GM11168 (cell line): ENCODE data around the gene GMCL1.

Source experiments
- in situ Hi-C: fragments of 300-500 bp; cut with MboI; formaldehyde crosslinking; loops from one replicate; pipeline ENCODE4 v1.12.0; 2022; ENCODE audit warnings: low sequenced_read_pairs; ENCODE audit not compliant: unreplicated experiment

Gene GMCL1

DNA sequence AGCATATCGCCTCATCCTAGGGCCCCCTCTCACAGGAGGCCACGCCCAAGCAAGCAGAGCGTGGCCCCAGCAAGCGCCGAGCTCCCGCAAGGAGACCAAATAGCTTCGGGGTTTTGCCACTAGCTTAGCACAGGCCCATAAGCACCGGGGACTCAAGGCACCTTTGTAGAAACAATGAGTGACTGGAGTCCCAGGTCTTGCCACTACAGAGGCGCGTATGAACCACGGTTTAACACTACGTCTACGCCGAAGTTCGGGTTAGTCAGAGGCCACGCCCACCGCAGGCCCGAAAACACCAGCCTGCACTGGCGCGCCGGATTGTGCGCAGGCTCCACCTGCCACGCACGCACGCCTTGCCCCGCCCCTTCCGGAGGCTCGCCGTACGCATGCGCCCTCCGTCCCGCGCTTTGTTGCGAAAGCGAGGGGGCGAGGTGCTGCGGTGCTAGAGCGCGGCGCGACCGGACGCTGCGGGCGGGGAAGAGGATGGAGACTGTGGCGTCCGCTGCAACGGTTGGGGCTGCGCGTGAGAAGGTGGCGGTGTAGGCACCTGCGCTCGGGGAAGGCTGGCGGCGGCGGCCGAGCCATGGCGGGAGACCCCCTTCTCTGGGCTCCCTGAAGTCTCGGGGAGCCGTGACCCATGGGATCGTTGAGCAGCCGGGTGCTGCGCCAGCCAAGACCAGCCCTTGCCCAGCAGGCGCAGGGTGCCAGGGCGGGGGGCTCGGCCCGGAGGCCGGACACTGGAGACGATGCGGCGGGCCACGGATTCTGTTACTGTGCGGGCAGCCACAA is at the start of gene GMCL1:
Gene GMCL1, plus strand, starts transcription at position 405 of the 789 bp plus-strand sequence. Its CDS starts 233 bp downstream, at position 638.
- in situ Hi-C loops, result no loop called here

DNA sequence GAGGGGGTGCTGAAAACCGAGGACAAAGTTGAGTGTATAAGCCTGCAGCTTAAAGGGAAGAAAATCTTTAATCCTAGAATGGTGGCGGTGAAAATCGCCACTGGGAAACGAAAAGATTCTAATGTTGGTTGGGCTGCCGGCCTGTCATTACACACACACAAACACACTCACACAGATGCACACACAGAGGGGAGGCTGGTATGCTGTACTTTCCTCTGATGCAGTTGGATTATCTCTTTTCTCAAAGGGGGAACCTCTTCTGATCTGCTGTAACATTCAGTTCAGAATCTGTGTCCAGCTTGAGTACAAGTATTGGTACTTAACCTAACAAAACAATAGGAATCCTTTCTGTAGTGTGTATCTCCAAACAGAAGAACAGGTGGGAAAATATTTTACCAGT is 48.5 kb upstream of the GMCL1 start:
- in situ Hi-C loops, result no loop called here

DNA sequence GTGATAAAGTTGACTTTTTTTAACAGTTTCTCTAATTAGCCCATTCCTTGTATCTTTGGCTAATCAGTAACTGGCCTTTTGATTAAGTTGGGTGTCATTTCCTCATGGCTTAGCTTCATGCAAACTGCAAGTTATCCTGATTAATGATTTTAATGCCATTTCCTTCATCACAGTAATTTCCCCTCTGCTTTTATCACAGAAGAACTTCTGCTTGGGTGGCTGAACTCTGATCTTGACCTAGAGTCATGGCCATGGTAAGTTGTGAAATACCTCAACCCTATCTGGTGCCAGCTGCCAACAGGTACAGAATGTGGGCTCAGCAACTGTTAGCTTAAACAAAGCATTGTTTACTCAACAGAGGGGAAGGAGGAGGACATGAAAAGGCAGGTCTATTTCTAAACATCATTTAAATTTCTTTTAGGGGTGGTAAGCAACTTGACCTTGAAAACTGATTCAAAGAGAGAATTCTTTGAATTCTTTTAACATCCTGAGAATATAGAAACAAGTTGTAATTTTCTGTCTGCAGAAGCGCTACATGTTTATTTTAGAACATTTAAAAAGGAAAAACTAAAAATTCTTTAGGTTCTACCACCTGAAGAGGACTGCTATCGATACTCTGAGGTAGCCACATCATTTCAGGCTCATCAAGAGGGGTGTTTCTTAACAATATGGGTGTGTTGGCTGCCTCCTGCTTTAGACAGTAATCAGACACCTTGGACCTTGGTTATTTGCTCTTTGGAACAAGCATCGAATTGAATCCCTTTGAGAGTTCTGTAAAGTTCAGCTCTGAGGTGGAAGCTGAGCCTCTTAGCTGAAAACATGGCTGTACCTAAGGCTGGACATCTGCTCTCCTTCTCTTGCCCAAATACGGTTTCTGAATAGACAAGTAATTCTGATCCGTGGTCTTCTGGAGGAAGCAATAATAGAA is 47.9 kb upstream of the GMCL1 start:
- in situ Hi-C loops, result no loop called here

DNA sequence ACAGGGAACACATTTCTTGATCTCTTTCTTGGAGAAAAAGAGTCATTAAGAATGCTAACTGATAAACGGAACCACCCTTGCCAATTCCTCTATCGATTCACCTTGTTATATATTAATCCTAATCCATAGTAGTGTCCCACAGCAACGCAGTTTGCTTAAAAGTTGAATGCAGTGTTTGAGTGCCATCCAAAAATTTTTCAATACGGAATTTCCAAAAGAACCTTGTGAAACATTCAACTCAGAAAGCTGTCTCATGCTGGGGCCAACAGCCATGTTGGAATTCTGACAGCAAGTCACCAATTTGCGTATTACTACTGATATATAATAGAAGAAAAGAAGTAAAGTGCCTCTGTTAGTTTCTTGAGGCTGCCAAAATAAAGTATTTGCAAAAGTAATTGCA is 45.2 kb upstream of the GMCL1 start:
- in situ Hi-C loops, result no loop called here

GRCh38 chr2:69785358-69785757 is 44.1 kb upstream of the GMCL1 start:
- in situ Hi-C loops, result no loop called here

DNA sequence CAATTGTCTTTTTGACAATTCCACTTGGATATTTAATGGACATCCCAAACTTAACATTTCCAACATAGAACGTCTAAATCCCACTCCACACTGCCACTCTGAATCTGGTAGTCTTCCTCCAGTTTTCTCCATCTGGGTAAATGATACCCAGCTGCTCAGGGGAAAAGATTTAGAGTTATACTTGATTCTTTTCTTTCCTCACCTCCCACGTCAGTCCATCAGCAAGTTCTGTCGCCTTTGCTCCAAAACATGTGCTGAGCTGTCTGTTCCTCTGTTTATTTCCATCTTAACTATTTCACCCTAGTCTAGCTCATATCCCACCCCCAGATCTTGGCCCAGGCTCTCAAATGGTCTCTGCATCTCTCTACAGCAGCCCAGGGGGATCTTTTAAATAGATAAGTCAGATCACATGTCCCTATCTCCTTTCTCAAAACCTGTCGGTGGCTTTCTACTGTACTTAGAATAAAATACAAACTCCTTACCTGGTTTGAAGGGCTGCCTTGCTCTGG is 43.4 kb upstream of the GMCL1 start:
- in situ Hi-C loops, result no loop called here

DNA sequence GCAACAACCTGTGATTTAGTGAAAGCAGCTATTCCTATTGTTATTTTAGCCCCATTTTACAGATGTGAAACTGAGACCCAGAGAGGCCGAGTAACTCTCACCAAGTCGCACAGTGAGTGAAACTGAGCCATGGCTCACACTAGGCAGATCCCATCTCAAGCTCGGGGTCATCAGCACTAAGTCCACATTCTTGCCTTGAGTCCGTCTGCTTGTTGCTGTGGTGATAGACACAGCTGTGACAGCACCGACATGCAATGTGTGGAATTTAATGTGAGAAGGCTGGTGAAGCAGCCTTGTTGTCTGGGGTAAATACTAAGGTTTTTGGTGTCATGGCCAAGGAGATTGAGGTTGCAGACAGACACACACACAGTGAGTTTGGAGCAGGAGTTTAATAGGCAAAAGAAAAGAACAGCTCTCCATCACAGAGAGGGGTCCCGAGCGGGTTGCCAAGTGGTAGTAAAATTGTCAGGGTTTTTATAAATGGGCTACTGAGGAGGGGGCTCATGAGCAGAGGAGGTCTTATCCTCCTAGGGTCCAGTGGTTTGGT is 40.2 kb upstream of the GMCL1 start:
- in situ Hi-C loops, result no loop called here

- in situ Hi-C loops, result no loop called here
These were observed 39.5 kb upstream of the GMCL1 start for GRCh38 chr2:69789772-69790600.

DNA sequence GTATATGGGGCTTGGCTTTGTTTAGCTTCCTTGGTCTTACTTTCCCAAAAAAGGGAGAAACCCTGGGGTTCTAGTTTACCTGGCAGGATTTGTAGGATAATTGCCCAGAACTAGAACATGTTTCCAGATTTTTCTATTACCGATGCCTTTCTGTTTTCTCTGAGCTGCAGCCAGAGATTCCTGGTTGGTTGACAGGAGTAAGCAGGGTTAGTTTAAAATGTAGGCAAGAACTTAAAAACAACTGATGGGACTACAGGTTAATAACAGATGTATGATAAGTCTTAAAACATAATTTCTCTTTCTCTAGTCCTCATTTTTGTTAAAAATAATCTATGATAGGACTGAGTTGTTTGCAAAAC is 38.9 kb upstream of the GMCL1 start:
- in situ Hi-C loops, result no loop called here

DNA sequence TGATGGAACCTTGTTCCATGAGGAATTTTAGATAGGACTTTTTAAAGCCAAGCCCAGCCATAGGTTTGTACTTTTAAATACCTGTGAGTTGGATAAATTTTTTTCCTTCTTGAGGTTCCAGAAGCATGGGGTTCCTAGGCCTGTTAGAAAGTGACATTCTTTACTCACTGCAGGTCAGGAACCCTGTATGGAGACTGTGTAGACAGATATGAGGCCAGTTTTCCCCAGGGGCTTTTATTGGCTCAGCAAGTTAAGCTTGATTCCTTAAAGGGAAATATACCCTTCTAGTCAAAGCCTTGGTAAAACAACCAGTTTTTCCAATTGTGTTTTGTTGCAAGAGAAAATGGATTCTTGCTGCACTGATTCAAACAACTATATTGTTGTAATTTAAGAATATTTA is 38.4 kb upstream of the GMCL1 start:
- in situ Hi-C loops, result no loop called here

DNA sequence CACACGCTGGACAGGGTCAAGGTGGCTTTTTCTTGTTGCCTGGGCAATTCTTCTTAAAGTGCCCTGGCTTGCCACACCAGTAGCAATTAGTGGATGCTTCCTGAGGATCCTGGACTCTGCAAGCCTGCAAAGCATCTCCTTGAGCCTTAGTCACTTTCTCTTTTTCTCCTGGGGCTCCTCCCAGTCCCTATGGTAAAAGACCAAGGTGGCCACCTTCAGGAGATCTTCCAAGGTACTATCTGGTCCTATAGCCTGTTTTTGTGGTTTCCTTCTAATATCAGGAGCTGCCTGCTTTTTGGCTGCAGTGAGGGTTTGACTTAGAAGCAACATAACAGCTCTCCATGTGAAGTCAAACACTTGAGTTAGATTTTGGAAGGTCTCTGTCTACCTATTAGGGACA is 33.3 kb upstream of the GMCL1 start:
- in situ Hi-C loops, result no loop called here

DNA sequence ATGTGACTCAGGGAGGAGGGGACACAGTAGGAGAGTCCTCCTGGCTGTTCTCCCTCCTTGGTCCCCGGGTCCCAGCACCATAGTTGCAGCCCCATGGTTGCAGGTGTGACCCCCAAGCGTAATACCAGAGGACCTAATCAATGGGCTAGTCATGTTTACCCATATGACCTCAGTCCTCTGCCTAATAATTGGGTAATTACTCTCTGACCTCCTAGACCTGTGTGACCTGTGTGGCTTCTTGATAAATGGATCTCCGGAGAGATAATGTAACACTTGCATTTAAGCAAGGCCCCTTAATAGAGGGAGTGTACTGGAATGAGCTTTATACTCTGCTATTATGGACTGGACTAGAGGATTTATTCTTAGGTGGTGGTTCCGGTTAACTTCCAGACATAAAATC is 32.2 kb upstream of the GMCL1 start:
- in situ Hi-C loops, result no loop called here

GRCh38 chr2:69797836-69798289 is 31.6 kb upstream of the GMCL1 start:
- in situ Hi-C loops, result no loop called here

- in situ Hi-C loops, result no loop called here
These were observed 31.1 kb upstream of the GMCL1 start for GRCh38 chr2:69798290-69798908.

DNA sequence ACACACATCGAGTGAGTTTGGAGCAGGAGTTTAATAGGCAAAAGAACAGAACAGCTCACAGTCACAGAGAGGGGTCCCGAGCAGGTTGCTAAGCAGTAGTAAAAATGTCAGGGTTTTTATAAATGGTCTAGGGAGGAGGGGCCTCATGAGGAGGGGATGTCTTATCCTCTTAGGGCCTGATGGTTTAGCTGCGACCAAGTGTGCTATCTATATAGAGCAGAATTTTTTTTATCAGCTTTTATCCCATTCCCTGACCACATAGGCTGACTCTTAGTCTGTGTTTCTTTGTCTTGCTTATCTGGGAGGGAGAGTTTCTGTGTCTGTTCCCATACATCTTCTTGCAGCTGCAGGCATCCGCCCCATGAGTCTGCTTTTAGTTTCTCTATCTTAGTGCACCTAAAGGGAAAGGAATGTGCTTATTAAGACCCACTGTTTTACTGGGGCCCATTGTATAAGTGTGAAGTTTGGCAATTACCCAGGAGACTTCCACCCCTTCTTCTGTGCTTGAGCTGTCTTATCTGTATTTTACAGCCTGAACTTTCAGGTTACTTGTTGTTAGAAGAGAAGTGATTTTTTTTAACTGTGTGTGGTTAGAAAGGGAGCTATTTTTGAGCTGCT is 30.4 kb upstream of the GMCL1 start:
- in situ Hi-C loops, result no loop called here

- in situ Hi-C loops, result loop anchor here (25.0 kb wide), 1 partner anchor 240 kb away; no protein-coding TSS in a partner anchor
These were observed 27.6 kb upstream of the GMCL1 start for GRCh38 chr2:69801745-69802290.

GRCh38 chr2:69802781-69803367 is 26.6 kb upstream of the GMCL1 start:
- in situ Hi-C loops, result loop anchor here (25.0 kb wide), 1 partner anchor 241 kb away; no protein-coding TSS in a partner anchor

GRCh38 chr2:69804416-69804815 is 25.0 kb upstream of the GMCL1 start:
- in situ Hi-C loops, result loop anchor here (25.0 kb wide), 1 partner anchor 242 kb away; no protein-coding TSS in a partner anchor
